Neutrophil (primary cell): ENCODE data around the gene TTC22.
A peak's percentile ranks its signal among the peaks of the same experiment; 100 is the strongest.

ENCODE experiments used
- H3K27ac ChIP-seq: fragments of 200-600 bp; sonication (generic); 2 replicates; pipeline ENCODE4 v1.5.1; 2016; ENCODE audit warnings: mild to moderate bottlenecking, moderate library complexity
- H3K27me3 ChIP-seq: fragments of 200-600 bp; sonication (generic); 2 replicates; pipeline ENCODE4 v1.6.0; 2016; ENCODE audit warnings: mild to moderate bottlenecking
- H3K36me3 ChIP-seq: fragments of 200-600 bp; sonication (generic); 2 replicates; pipeline ENCODE4 v1.5.1; 2017
- H3K4me1 ChIP-seq, 2 experiments: fragments of 200-600 bp in 1 of 2; sonication (generic) in 1 of 2; 1 replicate in 1 of 2; 2 replicates in 1 of 2; pipeline versions ENCODE4 v1.5.1 to v1.6.1; 2013 to 2016; ENCODE audit warnings: low read depth in 1 of 2, low read length in 1 of 2, mild to moderate bottlenecking in 1 of 2, moderate library complexity in 1 of 2; ENCODE audit not compliant: control insufficient read depth in 1 of 2, insufficient read depth in 1 of 2
- H3K4me3 ChIP-seq, 2 experiments: fragments of 200-600 bp in 1 of 2; sonication (generic) in 1 of 2; 1 replicate in 1 of 2; 2 replicates in 1 of 2; pipeline ENCODE4 v1.5.1; 2013 to 2016; ENCODE audit warnings: low read depth in 1 of 2, low read length in 1 of 2, mild to moderate bottlenecking in 1 of 2, moderate library complexity in 1 of 2
- H3K9me3 ChIP-seq: fragments of 200-600 bp; sonication (generic); 2 replicates; pipeline ENCODE4 v1.5.1; 2016
- TF ChIP-seq, protein P1 (sequence below): fragments of 200-600 bp; sonication (generic); IDR thresholded peaks from 2 replicates; pipeline ENCODE4 v1.5.1; 2016; ENCODE audit warnings: antibody characterized with exemption

Gene TTC22

GRCh38 chr1:54766726-54767125 is 34.4 kb downstream of the TTC22 start:
- peaks cover 13 to 16% of the 10 kb centered on the region in 2 experiments for H3K4me1 ChIP-seq
- no peaks in the 10 kb centered on the region for H3K27me3 ChIP-seq
- TF ChIP-seq, protein P1, sequence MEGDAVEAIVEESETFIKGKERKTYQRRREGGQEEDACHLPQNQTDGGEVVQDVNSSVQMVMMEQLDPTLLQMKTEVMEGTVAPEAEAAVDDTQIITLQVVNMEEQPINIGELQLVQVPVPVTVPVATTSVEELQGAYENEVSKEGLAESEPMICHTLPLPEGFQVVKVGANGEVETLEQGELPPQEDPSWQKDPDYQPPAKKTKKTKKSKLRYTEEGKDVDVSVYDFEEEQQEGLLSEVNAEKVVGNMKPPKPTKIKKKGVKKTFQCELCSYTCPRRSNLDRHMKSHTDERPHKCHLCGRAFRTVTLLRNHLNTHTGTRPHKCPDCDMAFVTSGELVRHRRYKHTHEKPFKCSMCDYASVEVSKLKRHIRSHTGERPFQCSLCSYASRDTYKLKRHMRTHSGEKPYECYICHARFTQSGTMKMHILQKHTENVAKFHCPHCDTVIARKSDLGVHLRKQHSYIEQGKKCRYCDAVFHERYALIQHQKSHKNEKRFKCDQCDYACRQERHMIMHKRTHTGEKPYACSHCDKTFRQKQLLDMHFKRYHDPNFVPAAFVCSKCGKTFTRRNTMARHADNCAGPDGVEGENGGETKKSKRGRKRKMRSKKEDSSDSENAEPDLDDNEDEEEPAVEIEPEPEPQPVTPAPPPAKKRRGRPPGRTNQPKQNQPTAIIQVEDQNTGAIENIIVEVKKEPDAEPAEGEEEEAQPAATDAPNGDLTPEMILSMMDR, result no peak
- no peaks in the 10 kb centered on the region for H3K9me3 ChIP-seq
- no peak overlapping the region for H3K27ac ChIP-seq
- H3K36me3 ChIP-seq, result no peaks in the 10 kb centered on the region
- no peak overlapping the region for H3K4me3 ChIP-seq

GRCh38 chr1:54764922-54765561 is 36.1 kb downstream of the TTC22 start:
- Histone ChIP-seq H3K27ac (peak overlapping the region; percentile 52), H3K36me3 (no peaks in the 10 kb centered on the region), H3K27me3 (no peaks in the 10 kb centered on the region), H3K9me3 (no peaks in the 10 kb centered on the region), H3K4me1 (peaks cover 13 to 16% of the 10 kb centered on the region in 2 experiments), H3K4me3 (peak overlapping the region; percentile 86 to 95)
- TF ChIP-seq, protein P1, result no peak

GRCh38 chr1:54764133-54764921 is 36.8 kb downstream of the TTC22 start, which contains the start of gene PARS2:
PARS2 (minus strand) TSS chr1:54764523; CDS start chr1:54759161, 5,362 bp downstream.
- Histone ChIP-seq H3K4me1 (peaks cover 13 to 16% of the 10 kb centered on the region in 2 experiments), H3K9me3 (no peaks in the 10 kb centered on the region), H3K27ac (peak within 1 kb of the TSS; percentile 52), H3K36me3 (no peaks in the 10 kb centered on the region), H3K27me3 (no peaks in the 10 kb centered on the region), H3K4me3 (peak within 1 kb of the TSS; percentile 86 to 95)
- TF ChIP-seq, protein P1, result peak; percentile 32

- H3K27ac ChIP-seq, result peak overlapping the region; percentile 52
- TF ChIP-seq, protein P1, result no peak
- H3K36me3 ChIP-seq, result peaks cover 2% of the 10 kb centered on the region
- peak overlapping the region; percentile 86 to 95 for H3K4me3 ChIP-seq
- H3K4me1 ChIP-seq, result peaks cover 13 to 16% of the 10 kb centered on the region in 2 experiments
- H3K27me3 ChIP-seq, result no peaks in the 10 kb centered on the region
- H3K9me3 ChIP-seq, result no peaks in the 10 kb centered on the region
Measured at GRCh38 chr1:54763816-54764132, 37.3 kb downstream of the TTC22 start.

- Histone ChIP-seq H3K27me3 (no peaks in the 10 kb centered on the region), H3K4me3 (no peak overlapping the region), H3K9me3 (no peaks in the 10 kb centered on the region), H3K27ac (no peak overlapping the region), H3K4me1 (peaks cover 4 to 5% of the 10 kb centered on the region in 2 experiments), H3K36me3 (peaks cover 21% of the 10 kb centered on the region)
- TF ChIP-seq, protein P1, result no peak
Measured at GRCh38 chr1:54758678-54759348, 42.3 kb downstream of the TTC22 start.
